ENCODE measurements around the gene PPARG.
"Not testable (repeated sequence)": the region's sequence is repeated elsewhere in the genome, so short reads cannot be mapped to it uniquely, and the experiment has no call there.

Gene PPARG

GRCh38 chr3:12288182-12289129, at the start of gene PPARG:
PPARG (plus strand) TSS chr3:12289070; CDS start chr3:12379712, 90,642 bp downstream.
- no peak for DNase-seq

GRCh38 chr3:12239301-12239700, 49.6 kb upstream of the PPARG start:
- no peak for DNase-seq

GRCh38 chr3:12242772-12243171, 46.1 kb upstream of the PPARG start:
- no peak for DNase-seq

DNA sequence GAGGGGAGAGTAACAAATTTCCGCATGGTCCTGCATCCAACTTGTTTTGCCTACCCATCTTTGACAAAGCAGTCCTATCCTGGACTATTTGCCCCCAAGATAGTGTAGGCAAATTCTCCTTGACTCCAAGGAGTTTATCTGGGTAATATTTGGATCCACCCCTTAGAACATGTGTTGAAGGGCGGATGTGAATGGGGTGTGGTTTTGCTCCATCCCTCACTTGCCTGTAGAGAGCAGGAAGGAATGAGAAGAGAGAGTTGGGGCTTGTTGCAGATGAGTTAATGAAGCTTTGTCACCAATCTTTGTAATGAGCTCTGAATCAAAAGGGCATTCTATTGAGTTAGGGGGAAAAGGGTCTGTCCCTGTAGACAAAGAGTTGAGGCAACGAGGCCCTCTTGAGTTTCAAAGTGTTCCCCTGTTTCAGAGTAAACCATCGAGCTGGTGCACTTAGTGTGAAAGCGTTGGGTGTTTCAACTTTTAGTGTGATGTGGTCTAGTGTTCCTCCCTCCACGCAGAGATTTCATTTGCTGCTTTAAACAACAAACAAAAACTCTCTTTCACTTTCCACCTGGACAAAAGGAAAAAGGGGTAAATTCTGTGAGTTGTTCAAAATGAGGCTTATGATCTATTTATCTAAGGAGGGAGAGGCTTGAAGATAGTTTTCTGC, 42.2 kb upstream of the PPARG start:
- DNase-seq, result no peak

- DNase-seq, result no peak
Measured at GRCh38 chr3:12247411-12247810, 41.5 kb upstream of the PPARG start.

- no peak for DNase-seq
Measured at GRCh38 chr3:12249519-12249918, 39.4 kb upstream of the PPARG start.

- DNase-seq, result no peak
Measured at GRCh38 chr3:12252889-12253288, 36.0 kb upstream of the PPARG start.

- DNase-seq, result no peak
Measured at GRCh38 chr3:12253516-12254343, 35.1 kb upstream of the PPARG start.

GRCh38 chr3:12255393-12255792, 33.5 kb upstream of the PPARG start:
- no peak for DNase-seq

- no peak for DNase-seq
Measured at GRCh38 chr3:12258911-12259310, 30.0 kb upstream of the PPARG start.

DNA sequence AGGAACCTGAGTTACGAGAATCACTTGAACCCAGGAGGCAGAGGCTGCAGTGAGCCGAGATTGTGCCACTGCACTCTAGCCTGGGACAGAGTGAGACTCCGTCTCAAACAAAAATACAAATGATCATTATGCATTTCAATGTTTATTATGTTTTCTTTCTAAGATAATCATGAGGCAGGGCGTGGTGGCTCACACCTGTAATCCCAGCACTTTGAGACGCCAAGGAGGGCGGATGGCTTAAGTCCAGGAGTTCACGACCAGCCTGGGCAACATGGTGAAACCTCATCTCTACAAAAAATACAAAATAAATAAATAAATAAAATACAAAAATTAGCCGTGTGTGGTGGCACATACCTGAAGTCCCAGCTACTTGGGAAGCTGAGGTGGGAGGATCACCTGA, 26.7 kb upstream of the PPARG start:
- not testable (repeated sequence) for DNase-seq

- DNase-seq, result no peak
Measured at GRCh38 chr3:12265508-12265907, 23.4 kb upstream of the PPARG start.

- DNase-seq, result no peak
Measured at GRCh38 chr3:12266038-12266437, 22.8 kb upstream of the PPARG start.

DNA sequence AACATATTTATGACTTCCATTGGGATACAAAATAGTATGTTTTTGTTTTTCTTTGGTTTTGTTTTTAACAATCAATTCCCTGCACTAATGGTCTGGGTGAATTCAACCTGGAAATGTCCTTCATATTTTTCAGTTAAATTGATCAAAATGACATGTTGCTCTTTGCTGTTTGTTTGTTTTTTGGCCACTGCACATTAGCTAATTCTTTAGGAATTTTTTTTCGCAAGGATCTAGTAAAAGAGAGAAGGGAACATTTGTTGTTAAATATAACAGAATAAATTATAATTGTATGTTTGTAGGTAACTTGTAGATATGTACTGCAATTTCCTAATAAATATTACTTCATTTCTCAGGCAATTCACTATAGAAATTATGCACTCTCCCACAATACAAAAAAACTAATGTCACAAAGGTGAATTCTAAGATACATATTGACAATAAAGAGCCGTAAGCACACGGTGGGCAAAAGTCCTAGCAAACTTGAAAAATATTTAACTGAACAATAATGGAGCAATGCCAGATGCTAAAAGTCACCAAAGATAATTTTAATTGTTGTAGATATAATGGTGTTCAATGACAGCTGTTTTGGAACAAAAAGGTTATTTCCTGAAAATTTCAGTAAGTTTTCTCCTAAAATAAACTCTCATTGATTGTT, 21.4 kb upstream of the PPARG start:
- DNase-seq, result no peak

GRCh38 chr3:12268049-12268735, 20.7 kb upstream of the PPARG start:
- DNase-seq, result no peak

DNA sequence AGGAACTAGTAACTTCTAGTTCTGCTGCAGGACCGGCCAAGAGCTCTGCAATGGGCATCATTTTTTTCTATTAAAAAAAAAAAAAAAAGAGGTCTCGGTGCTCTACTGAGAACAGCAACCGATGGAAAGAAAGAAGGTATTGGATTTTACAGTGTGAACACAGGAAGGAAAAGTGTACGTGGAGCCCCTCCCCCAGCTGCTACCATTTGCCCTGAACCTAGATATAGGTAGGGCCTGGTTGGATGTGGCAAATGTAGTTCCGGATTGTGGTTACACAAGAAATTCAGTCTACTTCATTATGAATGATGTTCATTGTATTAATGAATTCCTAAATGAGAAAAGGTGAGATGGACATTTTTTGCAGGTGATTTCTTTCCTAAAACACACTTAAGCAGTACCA, 17.9 kb upstream of the PPARG start:
- DNase-seq, result no peak

DNA sequence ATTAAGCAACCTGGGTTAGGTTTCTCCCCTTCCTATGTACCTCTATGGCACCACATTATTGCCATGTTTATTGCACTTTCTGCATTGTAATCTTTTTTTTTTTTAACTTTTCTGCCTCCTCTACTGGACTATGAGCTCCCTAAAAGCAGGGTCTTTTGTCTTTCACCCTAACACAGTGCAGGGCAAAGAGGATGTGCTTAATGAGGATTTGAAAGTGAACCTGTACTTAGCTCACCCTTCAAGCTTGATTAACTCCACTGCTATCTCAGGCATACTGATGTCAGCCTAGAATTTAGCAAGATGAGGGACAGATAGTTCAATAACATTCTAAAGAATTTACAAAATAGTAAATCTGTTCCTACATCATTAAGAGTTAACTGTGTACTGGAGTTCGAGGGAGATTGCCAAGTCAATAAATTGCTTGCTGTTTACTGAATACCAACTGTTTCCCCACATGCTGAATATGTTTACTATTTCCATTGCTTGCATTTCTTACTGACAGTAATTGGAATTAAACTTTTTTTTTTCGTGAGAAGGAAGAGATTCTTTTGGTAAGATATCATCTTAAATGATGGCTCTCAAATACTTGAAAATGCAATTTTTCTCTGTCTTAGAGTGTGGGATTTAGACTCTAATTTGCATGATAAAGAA, 15.7 kb upstream of the PPARG start:
- no peak for DNase-seq

DNA sequence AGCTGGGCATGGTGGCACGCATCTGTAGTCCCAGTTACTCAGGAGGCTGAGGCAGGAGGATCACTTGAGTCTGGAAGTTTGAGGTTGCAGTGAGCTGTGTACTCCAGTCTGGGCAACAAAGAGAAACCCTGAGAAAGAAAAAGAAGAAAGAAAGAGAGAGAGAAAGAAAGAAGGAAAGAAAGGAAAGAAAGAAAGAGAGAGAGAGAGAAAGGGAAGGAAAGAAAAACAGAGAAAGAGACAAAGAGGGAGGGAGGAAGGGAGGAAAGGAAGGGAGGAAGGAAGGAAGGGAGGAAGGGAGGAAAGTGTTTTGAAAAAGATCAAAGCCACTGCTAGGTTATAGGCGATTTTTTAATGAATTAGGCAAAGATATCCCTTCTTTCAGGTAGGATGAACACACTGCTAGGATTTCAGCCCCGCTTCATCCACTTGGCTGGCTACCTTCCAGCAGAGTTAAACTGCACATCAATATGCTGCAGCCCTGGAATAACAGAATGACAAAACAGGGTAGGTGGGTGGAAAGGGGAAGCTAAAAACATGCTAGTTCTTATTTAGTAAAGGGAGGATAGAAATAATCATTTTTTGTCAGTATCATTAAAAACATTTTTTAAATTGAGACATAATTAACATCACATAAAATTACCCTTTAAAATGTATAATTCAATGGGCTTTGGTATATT, 12.8 kb upstream of the PPARG start:
- no peak for DNase-seq

DNA sequence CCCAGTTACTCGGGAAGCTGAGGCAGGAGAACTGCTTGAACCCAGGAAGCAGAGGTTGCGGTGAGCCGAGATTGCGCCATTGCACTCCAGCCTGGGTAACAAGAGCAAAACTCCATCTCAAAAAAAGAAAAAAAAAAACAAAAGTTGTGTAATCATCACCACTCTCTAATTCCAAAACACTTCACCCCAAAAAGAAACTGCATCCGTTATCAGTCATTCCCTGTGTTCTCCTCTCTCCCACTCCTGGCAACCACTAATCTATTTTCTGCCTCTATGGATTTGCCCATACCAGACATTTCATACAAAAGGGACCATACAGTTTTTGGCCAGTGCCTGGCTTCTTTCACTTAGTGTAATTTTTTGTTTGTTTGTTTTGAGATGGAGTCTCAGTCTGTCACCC, 12.0 kb upstream of the PPARG start:
- DNase-seq, result not testable (repeated sequence)

DNA sequence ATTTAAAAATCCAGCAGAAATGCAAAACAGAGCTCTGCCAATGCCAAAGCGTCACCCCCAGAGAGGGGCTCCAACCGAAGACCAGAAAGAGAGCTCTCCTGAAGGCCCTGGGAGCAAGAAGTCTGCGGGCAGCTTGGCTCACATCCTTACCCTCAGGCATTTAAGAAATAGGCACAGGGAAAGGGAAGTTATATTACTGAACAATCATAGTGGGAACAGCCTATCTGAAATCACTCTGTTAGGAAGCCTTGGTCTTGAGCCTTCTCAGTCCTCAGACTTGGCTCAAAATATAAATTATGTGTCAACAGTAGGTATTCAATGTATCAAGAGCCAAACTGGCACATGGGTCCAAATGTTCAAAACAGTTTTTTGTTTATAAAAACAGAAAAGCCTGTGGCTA, 10.3 kb upstream of the PPARG start:
- no peak for DNase-seq

Measured in NCI-H2227 treated with DMSO at 0.1 percent for 48 hours (cell line).